Thoracic aorta (tissue), 2 donors: ENCODE data around the gene MAPK14. TPM values are rescaled to one million over a fixed set of nuclear protein-coding genes. Genes with fewer than 3 reads are reported as not detected.

Source experiments
- ATAC-seq: fragments of 150-250 bp; one replicate; pipeline ENCODE4 v1.8.0; 2017; ENCODE audit warnings: low read depth; ENCODE audit not compliant: insufficient number of reproducible peaks, low FRiP score
- DNase-seq: peaks from one replicate; pipeline ENCODE4 v3.0.0-alpha.2; 2020; ENCODE audit warnings: low spot score
- H3K27ac ChIP-seq, 2 donors: fragments of 200-600 bp; sonication (generic); 1 replicate in 1 of 2; 2 replicates in 1 of 2; pipeline ENCODE4 v1.5.1; 2016; ENCODE audit warnings: mild to moderate bottlenecking in 2 of 2, moderate library complexity in 2 of 2
- H3K27me3 ChIP-seq: fragments of 200-600 bp; sonication (generic); replicated peaks from 2 replicates; pipeline ENCODE4 v1.6.0; 2016; ENCODE audit warnings: mild to moderate bottlenecking; ENCODE audit not compliant: insufficient read depth
- H3K36me3 ChIP-seq: fragments of 200-600 bp; sonication (generic); one replicate; pipeline ENCODE4 v1.5.1; 2016
- H3K4me1 ChIP-seq, 2 donors: fragments of 200-600 bp; sonication (generic); 1 replicate in 1 of 2; 2 replicates in 1 of 2; pipeline versions ENCODE4 v1.5.1 to v1.6.0; 2016; ENCODE audit warnings: low read depth in 2 of 2, mild to moderate bottlenecking in 1 of 2; ENCODE audit not compliant: control insufficient read depth in 1 of 2
- H3K4me3 ChIP-seq: fragments of 200-600 bp; sonication (generic); 2 replicates; pipeline ENCODE4 v1.5.1; 2016; ENCODE audit warnings: mild to moderate bottlenecking
- H3K9me3 ChIP-seq: fragments of 200-600 bp; sonication (generic); 2 replicates; pipeline ENCODE4 v1.5.1; 2016
- total RNA-seq, 2 donors: library from RNA; depleted of rRNA; stranded (reverse); fragments of >200 nt; gene quantifications; one replicate each; pipeline versions ENCODE4 v1.1.0 to v1.2.3, GENCODE V29; 2016
- TF ChIP-seq, protein P1 (sequence below): fragments of 200-600 bp; sonication (generic); IDR thresholded peaks from one replicate; pipeline ENCODE4 v1.5.1; 2019; ENCODE audit warnings: antibody characterized with exemption

MAPK14 gene
- total RNA-seq, 2 donors from 2014 or later: 61.9 to 106 TPM

GRCh38 chr6:36113703-36114102 is 86.1 kb downstream of the MAPK14 start:
- ATAC-seq: no peak
- DNase-seq: no peak
- TF ChIP-seq, protein P1, sequence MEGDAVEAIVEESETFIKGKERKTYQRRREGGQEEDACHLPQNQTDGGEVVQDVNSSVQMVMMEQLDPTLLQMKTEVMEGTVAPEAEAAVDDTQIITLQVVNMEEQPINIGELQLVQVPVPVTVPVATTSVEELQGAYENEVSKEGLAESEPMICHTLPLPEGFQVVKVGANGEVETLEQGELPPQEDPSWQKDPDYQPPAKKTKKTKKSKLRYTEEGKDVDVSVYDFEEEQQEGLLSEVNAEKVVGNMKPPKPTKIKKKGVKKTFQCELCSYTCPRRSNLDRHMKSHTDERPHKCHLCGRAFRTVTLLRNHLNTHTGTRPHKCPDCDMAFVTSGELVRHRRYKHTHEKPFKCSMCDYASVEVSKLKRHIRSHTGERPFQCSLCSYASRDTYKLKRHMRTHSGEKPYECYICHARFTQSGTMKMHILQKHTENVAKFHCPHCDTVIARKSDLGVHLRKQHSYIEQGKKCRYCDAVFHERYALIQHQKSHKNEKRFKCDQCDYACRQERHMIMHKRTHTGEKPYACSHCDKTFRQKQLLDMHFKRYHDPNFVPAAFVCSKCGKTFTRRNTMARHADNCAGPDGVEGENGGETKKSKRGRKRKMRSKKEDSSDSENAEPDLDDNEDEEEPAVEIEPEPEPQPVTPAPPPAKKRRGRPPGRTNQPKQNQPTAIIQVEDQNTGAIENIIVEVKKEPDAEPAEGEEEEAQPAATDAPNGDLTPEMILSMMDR: no peak
- H3K36me3 ChIP-seq: peaks cover 13% of the 10 kb centered on the region
- no peak overlapping the region for H3K4me3 ChIP-seq
- no peaks in the 10 kb centered on the region for H3K9me3 ChIP-seq
- no peaks in the 10 kb centered on the region for H3K27me3 ChIP-seq
- no peak overlapping the region for H3K27ac ChIP-seq
- H3K4me1 ChIP-seq: no peaks in the 10 kb centered on the region

- no peaks in the 10 kb centered on the region for H3K9me3 ChIP-seq
- H3K4me1 ChIP-seq: no peaks in the 10 kb centered on the region
- DNase-seq (no peak), ATAC-seq (no peak)
- H3K4me3 ChIP-seq: no peak overlapping the region
- H3K27me3 ChIP-seq: no peaks in the 10 kb centered on the region
- no peak overlapping the region for H3K27ac ChIP-seq
- H3K36me3 ChIP-seq: peaks cover 13% of the 10 kb centered on the region
- TF ChIP-seq, protein P1: no peak
These were observed 87.3 kb downstream of the MAPK14 start for GRCh38 chr6:36114798-36115408.

- Histone ChIP-seq H3K27ac (no peak overlapping the region), H3K4me3 (no peak overlapping the region), H3K36me3 (peaks cover 8% of the 10 kb centered on the region), H3K4me1 (no peaks in the 10 kb centered on the region), H3K27me3 (no peaks in the 10 kb centered on the region), H3K9me3 (no peaks in the 10 kb centered on the region)
- no peak for ATAC-seq
- TF ChIP-seq, protein P1: no peak
- no peak for DNase-seq
These were observed 87.8 kb downstream of the MAPK14 start for GRCh38 chr6:36115412-36115811.

DNA sequence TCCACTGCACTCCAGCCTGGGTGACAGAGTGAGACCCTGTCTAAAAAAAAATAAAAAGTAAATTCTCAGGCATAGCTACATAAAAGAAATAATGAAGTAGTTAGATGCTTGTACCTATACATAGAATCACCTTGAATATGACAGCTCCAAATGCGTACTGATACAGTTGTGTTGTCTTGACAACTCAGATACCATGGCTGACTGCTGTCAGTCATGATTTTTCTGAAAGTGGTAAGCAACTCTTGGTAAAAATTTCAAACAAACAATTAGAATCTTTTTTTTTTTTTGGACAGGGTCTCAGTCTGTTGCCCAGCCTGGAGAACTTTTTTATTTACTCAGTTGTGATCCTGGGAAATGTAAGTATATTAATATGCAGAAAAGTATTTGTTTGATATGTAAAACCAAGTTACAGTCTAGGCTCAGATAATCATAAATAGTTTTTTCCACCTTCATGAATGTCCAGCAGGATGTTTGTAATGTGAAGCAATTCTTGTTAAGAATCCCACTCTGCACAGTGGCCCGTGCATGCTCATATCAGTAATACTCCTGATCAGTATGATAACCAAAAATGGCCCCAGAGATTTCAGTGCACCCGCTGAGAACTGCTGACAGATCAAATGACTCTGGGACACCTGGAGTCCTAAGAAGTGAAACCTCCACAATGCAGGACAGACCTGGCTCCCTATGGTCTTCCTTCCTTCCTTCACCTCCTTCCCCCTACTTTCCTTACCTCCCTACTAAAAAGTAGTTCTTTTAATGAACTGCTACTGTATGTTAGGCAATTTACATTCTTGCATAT is 88.7 kb downstream of the MAPK14 start:
- no peaks in the 10 kb centered on the region for H3K27me3 ChIP-seq
- H3K4me3 ChIP-seq: no peak overlapping the region
- no peaks in the 10 kb centered on the region for H3K4me1 ChIP-seq
- H3K9me3 ChIP-seq: no peaks in the 10 kb centered on the region
- DNase-seq (no peak), ATAC-seq (no peak)
- H3K27ac ChIP-seq: no peak overlapping the region
- TF ChIP-seq, protein P1: no peak
- H3K36me3 ChIP-seq: peaks cover 4% of the 10 kb centered on the region

- H3K9me3 ChIP-seq: no peaks in the 10 kb centered on the region
- H3K4me3 ChIP-seq: no peak overlapping the region
- TF ChIP-seq, protein P1: no peak
These were observed 89.3 kb downstream of the MAPK14 start for GRCh38 chr6:36116943-36117342.

More at GRCh38 chr6:36116943-36117342, 89.3 kb downstream of the MAPK14 start:
- no peak overlapping the region for H3K27ac ChIP-seq
- H3K4me1 ChIP-seq: no peaks in the 10 kb centered on the region
- DNase-seq (no peak), ATAC-seq (no peak)
- H3K36me3 ChIP-seq: no peaks in the 10 kb centered on the region
- no peaks in the 10 kb centered on the region for H3K27me3 ChIP-seq
